Stimulated activated CD4-positive, alpha-beta T cell treated with anti-CD3 and anti-CD28 coated beads, Interleukin-4, amount 100 ng/mL, for 1 hour (primary cell): ENCODE measurements around the gene USP36.
"Not testable (repeated sequence)": the region's sequence is repeated elsewhere in the genome, so short reads cannot be mapped to it uniquely, and the experiment has no call there.

Source experiments
- DNase-seq: peaks from one replicate; pipeline ENCODE4 v3.0.0-alpha.2; 2020

Gene USP36

GRCh38 chr17:78789149-78789662 lies 51.4 kb downstream of the USP36 start:
- no peak for DNase-seq

- DNase-seq = no peak
These were observed 52.2 kb downstream of the USP36 start for GRCh38 chr17:78788451-78788850.

GRCh38 chr17:78787444-78787843 lies 53.2 kb downstream of the USP36 start:
- no peak for DNase-seq

GRCh38 chr17:78785663-78786057 lies 55.0 kb downstream of the USP36 start:
- DNase-seq = no peak

- DNase-seq = no peak
These were observed 55.5 kb downstream of the USP36 start for GRCh38 chr17:78785011-78785662.

GRCh38 chr17:78784352-78784751 lies 56.3 kb downstream of the USP36 start:
- DNase-seq = no peak

- no peak for DNase-seq
These were observed 56.8 kb downstream of the USP36 start for GRCh38 chr17:78783711-78784324.

- peak; percentile 19 for DNase-seq
These were observed 58.7 kb downstream of the USP36 start, which contains the start of gene CYTH1 for GRCh38 chr17:78781893-78782304. TSS of gene CYTH1 (minus strand) at chr17:78782273. CDS start at chr17:78782223, 50 bp downstream.

- DNase-seq = peak; percentile 46
These were observed 59.3 kb downstream of the USP36 start for GRCh38 chr17:78781104-78781892.

- DNase-seq = no peak
These were observed 60.3 kb downstream of the USP36 start for GRCh38 chr17:78780335-78780734.

- no peak for DNase-seq
These were observed 60.8 kb downstream of the USP36 start for GRCh38 chr17:78779850-78780249.

GRCh38 chr17:78779286-78779651 lies 61.3 kb downstream of the USP36 start:
- not testable (repeated sequence) for DNase-seq

- no peak for DNase-seq
These were observed 62.7 kb downstream of the USP36 start for GRCh38 chr17:78777881-78778280.

- DNase-seq = peak; percentile 62
These were observed 65.5 kb downstream of the USP36 start for GRCh38 chr17:78774956-78775571.

GRCh38 chr17:78774453-78774852 lies 66.2 kb downstream of the USP36 start:
- no peak for DNase-seq

GRCh38 chr17:78771758-78772382 lies 68.7 kb downstream of the USP36 start:
- DNase-seq = no peak

GRCh38 chr17:78769196-78769773 lies 71.3 kb downstream of the USP36 start:
- DNase-seq = no peak

- no peak for DNase-seq
These were observed 72.8 kb downstream of the USP36 start for GRCh38 chr17:78767806-78768205.

- DNase-seq = no peak
These were observed 73.8 kb downstream of the USP36 start for GRCh38 chr17:78766743-78767294.

GRCh38 chr17:78766225-78766624 lies 74.4 kb downstream of the USP36 start:
- DNase-seq = no peak

- no peak for DNase-seq
These were observed 74.8 kb downstream of the USP36 start for GRCh38 chr17:78765821-78766220.

- no peak for DNase-seq
These were observed 75.7 kb downstream of the USP36 start for GRCh38 chr17:78764871-78765270.
